Ureter (tissue), 1 donor: ENCODE results near the gene SENP7. TPM values are rescaled to one million over a fixed set of nuclear protein-coding genes. Genes with fewer than 3 reads are reported as not detected.

Source experiments
- total RNA-seq: library from RNA; stranded (reverse); gene quantifications from one replicate; pipeline ENCODE4 v1.2.4, GENCODE V29; 2023
- donor health status: DM: yes; HTN: yes; CAD: no.

SENP7 gene
- total RNA-seq, 1 donor from 2014 or later: 39.0 TPM

Other genes starting within 250 kb of the SENP7 start
- gene IMPG2, start 192.6 kb downstream of the SENP7 start, total RNA-seq: 0.31 TPM
- gene TRMT10C, start 48.7 kb upstream of the SENP7 start, total RNA-seq: 28.8 TPM
- gene PCNP, start 61.0 kb upstream of the SENP7 start, total RNA-seq: 207 TPM
- gene ZBTB11, start 163.9 kb upstream of the SENP7 start, total RNA-seq: 19.1 TPM
- 1,195 TPM for gene RPL24, start 173.5 kb upstream of the SENP7 start, total RNA-seq
- gene CEP97, start 211.4 kb upstream of the SENP7 start, total RNA-seq: 9.1 TPM